Vagina (tissue), 2 donors: Measurements from ENCODE around the gene TUBB3. TPM values are rescaled to one million over a fixed set of nuclear protein-coding genes. Genes with fewer than 3 reads are reported as not detected.

Source experiments
- DNase-seq, 2 donors: peaks; one replicate each; pipeline ENCODE4 v3.0.0-alpha.2; 2017; ENCODE audit errors: extremely low spot score in 2 of 2
- H3K27ac ChIP-seq: fragments of 200-600 bp; sonication (generic); one replicate; pipeline ENCODE4 v1.5.1; 2019
- H3K27me3 ChIP-seq: fragments of 200-600 bp; sonication (generic); one replicate; pipeline ENCODE4 v1.5.1; 2019
- H3K36me3 ChIP-seq, 2 donors: fragments of 200-600 bp; sonication (generic); one replicate each; pipeline ENCODE4 v1.5.1; 2017 to 2019
- H3K4me1 ChIP-seq: fragments of 200-600 bp; sonication (generic); one replicate; pipeline ENCODE4 v1.5.1; 2019
- H3K4me3 ChIP-seq, 2 donors: fragments of 200-600 bp; sonication (generic); 1 replicate in 1 of 2; 2 replicates in 1 of 2; pipeline ENCODE4 v1.5.1; 2016 to 2019
- H3K9me3 ChIP-seq: fragments of 200-600 bp; sonication (generic); one replicate; pipeline ENCODE4 v1.5.1; 2019
- CTCF ChIP-seq, 3 experiments: fragments of 450-650 bp in 2 of 3; fragments of 200-600 bp in 1 of 3; sonication (generic) in 1 of 3; IDR thresholded peaks; one replicate each; pipeline ENCODE4 v1.5.1; 2017 to 2019; ENCODE audit warnings: antibody characterized with exemption in 3 of 3, mild to moderate bottlenecking in 2 of 3, moderate library complexity in 2 of 3
- POLR2A ChIP-seq, 2 donors: fragments of 450-650 bp; IDR thresholded peaks; one replicate each; pipeline ENCODE4 v1.6.1; 2017; ENCODE audit warnings: antibody characterized with exemption in 2 of 2, mild to moderate bottlenecking in 2 of 2, moderate library complexity in 2 of 2
- POLR2AphosphoS5 ChIP-seq, 2 donors: sonication (generic); formaldehyde crosslinking; IDR thresholded peaks; one replicate each; pipeline ENCODE4 v1.9.0; 2017; ENCODE audit warnings: antibody characterized with exemption in 2 of 2, mild to moderate bottlenecking in 2 of 2, low read depth in 1 of 2; ENCODE audit not compliant: insufficient read depth in 1 of 2
- intact Hi-C: fragments of 100-400 bp; cut with DNase I; formaldehyde crosslinking; loops from one replicate; pipeline ENCODE4 v1.15.1; 2023
- total RNA-seq: library from RNA; depleted of rRNA; stranded (reverse); fragments of >200 nt; gene quantifications from one replicate; pipeline ENCODE4 v1.2.3, GENCODE V29; 2016

The TUBB3 gene
- total RNA-seq, 1 donor from 2014 or later = 19.2 TPM

GRCh38 chr16:89954462-89954861 is 31.3 kb downstream of the TUBB3 start:
- Histone ChIP-seq H3K9me3 (no peaks in the 10 kb centered on the region), H3K27ac (no peak overlapping the region), H3K36me3 (peaks cover 0 to 21% of the 10 kb centered on the region in 2 donors), H3K4me1 (peaks cover 7% of the 10 kb centered on the region), H3K4me3 (no peak overlapping the region), H3K27me3 (no peaks in the 10 kb centered on the region)
- no peak for DNase-seq
- intact Hi-C loops = no loop called here
- TF ChIP-seq CTCF (IDR thresholded peaks at IDR 0.05) = no peak
- TF ChIP-seq POLR2A (IDR thresholded peaks at IDR 0.05) = no peak
- no peak for TF ChIP-seq POLR2AphosphoS5 (IDR thresholded peaks at IDR 0.05; ENCODE audit: insufficient read depth in 1 of 2, low read depth in 1 of 2)

- intact Hi-C loops = no loop called here
- Histone ChIP-seq H3K9me3 (no peaks in the 10 kb centered on the region), H3K27ac (no peak overlapping the region), H3K4me3 (no peak overlapping the region), H3K4me1 (no peaks in the 10 kb centered on the region), H3K36me3 (peaks cover 0 to 21% of the 10 kb centered on the region in 2 donors), H3K27me3 (no peaks in the 10 kb centered on the region)
- no peak for TF ChIP-seq POLR2A (IDR thresholded peaks at IDR 0.05)
- no peak for DNase-seq
These were observed 32.0 kb downstream of the TUBB3 start for GRCh38 chr16:89955001-89955685.

GRCh38 chr16:89956505-89957215 is 33.5 kb downstream of the TUBB3 start:
- Histone ChIP-seq H3K4me3 (no peak overlapping the region), H3K27ac (no peak overlapping the region), H3K4me1 (no peaks in the 10 kb centered on the region), H3K27me3 (no peaks in the 10 kb centered on the region), H3K9me3 (no peaks in the 10 kb centered on the region), H3K36me3 (peaks cover 0 to 26% of the 10 kb centered on the region in 2 donors)
- TF ChIP-seq CTCF (IDR thresholded peaks at IDR 0.05) (no peak), POLR2AphosphoS5 (IDR thresholded peaks at IDR 0.05; ENCODE audit: insufficient read depth in 1 of 2, low read depth in 1 of 2) (no peak), POLR2A (IDR thresholded peaks at IDR 0.05) (no peak)
- intact Hi-C loops = no loop called here
- DNase-seq = no peak

GRCh38 chr16:89957216-89957785 is 34.2 kb downstream of the TUBB3 start:
- Histone ChIP-seq H3K27me3 (no peaks in the 10 kb centered on the region), H3K4me1 (no peaks in the 10 kb centered on the region), H3K9me3 (no peaks in the 10 kb centered on the region), H3K4me3 (no peak overlapping the region), H3K36me3 (peaks cover 0 to 26% of the 10 kb centered on the region in 2 donors), H3K27ac (no peak overlapping the region)
- intact Hi-C loops = no loop called here
- no peak for DNase-seq
- TF ChIP-seq POLR2A (IDR thresholded peaks at IDR 0.05) (no peak), POLR2AphosphoS5 (IDR thresholded peaks at IDR 0.05; ENCODE audit: insufficient read depth in 1 of 2, low read depth in 1 of 2) (no peak), CTCF (IDR thresholded peaks at IDR 0.05) (no peak)

GRCh38 chr16:89958068-89958467 is 34.9 kb downstream of the TUBB3 start:
- Histone ChIP-seq H3K4me1 (no peaks in the 10 kb centered on the region), H3K36me3 (peaks cover 0 to 26% of the 10 kb centered on the region in 2 donors), H3K27me3 (no peaks in the 10 kb centered on the region), H3K4me3 (no peak overlapping the region), H3K27ac (no peak overlapping the region), H3K9me3 (no peaks in the 10 kb centered on the region)
- intact Hi-C loops = no loop called here
- TF ChIP-seq CTCF (IDR thresholded peaks at IDR 0.05) = no peak
- TF ChIP-seq POLR2AphosphoS5 (IDR thresholded peaks at IDR 0.05; ENCODE audit: insufficient read depth in 1 of 2, low read depth in 1 of 2) = no peak
- no peak for TF ChIP-seq POLR2A (IDR thresholded peaks at IDR 0.05)
- no peak for DNase-seq
